ENCODE measurements around the gene ASTN1. TPM values are rescaled to one million over a fixed set of nuclear protein-coding genes. Genes with fewer than 3 reads are reported as not detected.

Gene ASTN1
- total RNA-seq, 1 experiment from 2014 or later: 0.42 TPM

GRCh38 chr1:177185209-177185608 is 20.7 kb upstream of the ASTN1 start:
- TF ChIP-seq, protein P1, sequence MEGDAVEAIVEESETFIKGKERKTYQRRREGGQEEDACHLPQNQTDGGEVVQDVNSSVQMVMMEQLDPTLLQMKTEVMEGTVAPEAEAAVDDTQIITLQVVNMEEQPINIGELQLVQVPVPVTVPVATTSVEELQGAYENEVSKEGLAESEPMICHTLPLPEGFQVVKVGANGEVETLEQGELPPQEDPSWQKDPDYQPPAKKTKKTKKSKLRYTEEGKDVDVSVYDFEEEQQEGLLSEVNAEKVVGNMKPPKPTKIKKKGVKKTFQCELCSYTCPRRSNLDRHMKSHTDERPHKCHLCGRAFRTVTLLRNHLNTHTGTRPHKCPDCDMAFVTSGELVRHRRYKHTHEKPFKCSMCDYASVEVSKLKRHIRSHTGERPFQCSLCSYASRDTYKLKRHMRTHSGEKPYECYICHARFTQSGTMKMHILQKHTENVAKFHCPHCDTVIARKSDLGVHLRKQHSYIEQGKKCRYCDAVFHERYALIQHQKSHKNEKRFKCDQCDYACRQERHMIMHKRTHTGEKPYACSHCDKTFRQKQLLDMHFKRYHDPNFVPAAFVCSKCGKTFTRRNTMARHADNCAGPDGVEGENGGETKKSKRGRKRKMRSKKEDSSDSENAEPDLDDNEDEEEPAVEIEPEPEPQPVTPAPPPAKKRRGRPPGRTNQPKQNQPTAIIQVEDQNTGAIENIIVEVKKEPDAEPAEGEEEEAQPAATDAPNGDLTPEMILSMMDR (IDR thresholded peaks at IDR 0.05 in 2 of 3, conservative IDR thresholded peaks at IDR 0.05 in 1 of 3; ENCODE audit: borderline replicate concordance in 1 of 3, insufficient read depth in 1 of 3, low read depth in 2 of 3, low read length in 2 of 3): peak in 2 of 3 experiments; percentile 50 to 68; a peak in 4 of 6 replicates
- no peak for TF ChIP-seq ZBTB33 (IDR thresholded peaks at IDR 0.05; ENCODE audit: extremely low read depth, insufficient replicate concordance, low read length)
- peak; percentile 26; the same call in 1 of the 2 replicates for TF ChIP-seq RAD21 (IDR thresholded peaks at IDR 0.05; ENCODE audit: low read depth)
- no peak for TF ChIP-seq FOSL1 (IDR thresholded peaks at IDR 0.05; ENCODE audit: low read depth)
- TF ChIP-seq REST (IDR thresholded peaks at IDR 0.05; ENCODE audit: low read depth): no peak
- no peak for TF ChIP-seq EGR1 (IDR thresholded peaks at IDR 0.05; ENCODE audit: low read depth)
- TF ChIP-seq SP1 (IDR thresholded peaks at IDR 0.05; ENCODE audit: low read depth): no peak
- TF ChIP-seq CBX3 (IDR thresholded peaks at IDR 0.05; ENCODE audit: low read depth): no peak
- no peak for TF ChIP-seq ELF1 (IDR thresholded peaks at IDR 0.05; ENCODE audit: borderline replicate concordance, low read depth)
- no peak for TF ChIP-seq SRF (IDR thresholded peaks at IDR 0.05; ENCODE audit: low read depth)
- no peak for TF ChIP-seq MAX (IDR thresholded peaks at IDR 0.05)
- DNase-seq (ENCODE audit: low read depth, low spot score): peak; percentile 1
- BruUV-seq (replicated peaks): no TSS peak

More at GRCh38 chr1:177185209-177185608, 20.7 kb upstream of the ASTN1 start:
- no peak for ATAC-seq
- Histone ChIP-seq H3K9ac (ENCODE audit: low read length) (no peak overlapping the region), H3K4me2 (ENCODE audit: low read length) (no peak overlapping the region), H3K27ac (ENCODE audit: low read depth, low read length) (no peak overlapping the region), H3K4me3 (replicated peaks in 1 of 2; ENCODE audit: low read depth in 1 of 2, low read length in 2 of 2) (no peak overlapping the region), H3K79me2 (ENCODE audit: insufficient read depth, low read length) (no peaks in the 10 kb centered on the region), H3K27me3 (ENCODE audit: insufficient read depth, low read length) (peaks cover 19% of the 10 kb centered on the region; the same call in 1 of the 2 replicates), H3K9me2 (ENCODE audit: insufficient read depth) (no peaks in the 10 kb centered on the region), H2AFZ (ENCODE audit: low read depth, low read length, poor library complexity, severe bottlenecking) (no peak overlapping the region), H3K36me3 (ENCODE audit: control insufficient read depth in 1 of 2, insufficient read depth in 2 of 2, low read length in 2 of 2) (no peaks in the 10 kb centered on the region), H4K20me1 (ENCODE audit: insufficient read depth) (no peaks in the 10 kb centered on the region), H3K9me3 (ENCODE audit: control insufficient read depth in 1 of 2, insufficient read depth in 1 of 2, low read depth in 1 of 2, low read length in 2 of 2) (no peaks in the 10 kb centered on the region), H3K4me1 (ENCODE audit: control insufficient read depth in 1 of 2, insufficient read depth in 2 of 2, low read length in 2 of 2) (peaks cover 0 to 4% of the 10 kb centered on the region in 2 experiments; a peak in 1 of 4 replicates)
- RAD21 ChIA-PET (ENCODE audit: low non-redundant PET in 1 of 2, low total read pairs in 2 of 2, uncharacterized antibody in 2 of 2, unreplicated experiment in 2 of 2): no interaction called here
- intact Hi-C loops (cut with micrococcal nuclease): loop anchor here (10.0 kb wide), 1 partner anchor 760 kb away; no protein-coding TSS in a partner anchor
- POLR2A ChIA-PET: no interaction called here
- CTCF ChIA-PET: no interaction called here

All from HCT116 (cell line).